ENCODE data around the gene USHBP1. TPM values are rescaled to one million over a fixed set of nuclear protein-coding genes. Genes with fewer than 3 reads are reported as not detected.

Gene USHBP1
- total RNA-seq, 4 donors from 2014 or later, result 0.70 to 4.8 (median 0.73) TPM; not detected in 1

DNA sequence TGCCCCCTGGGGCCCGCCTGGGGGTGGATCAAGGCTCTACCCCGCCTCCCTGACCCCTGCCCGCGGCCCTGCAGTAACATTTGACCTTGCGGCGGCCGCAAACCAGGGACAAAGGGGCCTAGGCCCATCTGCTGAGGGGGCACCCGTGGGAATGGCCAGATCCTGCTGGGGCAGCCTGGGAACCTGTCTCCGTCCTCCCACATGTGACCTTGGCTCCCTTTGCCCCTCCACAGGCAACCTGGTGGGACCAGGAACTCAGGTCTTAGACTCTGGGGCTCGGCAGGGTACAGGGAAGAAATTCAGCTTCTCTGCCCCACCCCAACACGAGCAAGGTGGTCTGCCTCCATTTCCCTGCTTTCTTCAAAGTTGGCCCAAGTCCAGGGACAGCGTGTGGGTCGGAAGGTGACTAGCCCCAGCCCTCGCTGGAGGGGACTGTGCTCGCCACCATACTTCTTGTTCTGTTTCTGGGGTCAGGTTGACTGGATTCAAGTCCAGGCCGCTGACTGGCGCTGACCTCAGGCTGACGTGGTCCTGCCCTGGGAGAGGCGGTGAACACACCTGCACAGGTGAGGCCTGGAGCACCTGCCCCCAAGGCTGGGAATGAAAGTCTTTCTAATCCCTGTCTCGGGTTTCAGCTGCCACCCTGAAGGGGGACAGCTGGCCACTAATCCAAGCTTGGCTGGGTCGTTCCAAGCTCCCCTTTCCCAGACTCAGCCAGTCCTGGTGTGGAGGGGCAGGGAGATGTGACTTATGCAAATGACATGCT lies 16.4 kb downstream of the USHBP1 start:
- Histone ChIP-seq H3K4me1 (peaks cover 17 to 61% (median 30%) of the 10 kb centered on the region in 3 donors), H3K36me3 (no peaks in the 10 kb centered on the region), H3K27me3 (no peaks in the 10 kb centered on the region), H3K4me3 (no peak overlapping the region), H3K9me3 (no peaks in the 10 kb centered on the region), H3K27ac (peak overlapping the region; percentile 42 to 94 (median 80))
- TF ChIP-seq, protein P1, sequence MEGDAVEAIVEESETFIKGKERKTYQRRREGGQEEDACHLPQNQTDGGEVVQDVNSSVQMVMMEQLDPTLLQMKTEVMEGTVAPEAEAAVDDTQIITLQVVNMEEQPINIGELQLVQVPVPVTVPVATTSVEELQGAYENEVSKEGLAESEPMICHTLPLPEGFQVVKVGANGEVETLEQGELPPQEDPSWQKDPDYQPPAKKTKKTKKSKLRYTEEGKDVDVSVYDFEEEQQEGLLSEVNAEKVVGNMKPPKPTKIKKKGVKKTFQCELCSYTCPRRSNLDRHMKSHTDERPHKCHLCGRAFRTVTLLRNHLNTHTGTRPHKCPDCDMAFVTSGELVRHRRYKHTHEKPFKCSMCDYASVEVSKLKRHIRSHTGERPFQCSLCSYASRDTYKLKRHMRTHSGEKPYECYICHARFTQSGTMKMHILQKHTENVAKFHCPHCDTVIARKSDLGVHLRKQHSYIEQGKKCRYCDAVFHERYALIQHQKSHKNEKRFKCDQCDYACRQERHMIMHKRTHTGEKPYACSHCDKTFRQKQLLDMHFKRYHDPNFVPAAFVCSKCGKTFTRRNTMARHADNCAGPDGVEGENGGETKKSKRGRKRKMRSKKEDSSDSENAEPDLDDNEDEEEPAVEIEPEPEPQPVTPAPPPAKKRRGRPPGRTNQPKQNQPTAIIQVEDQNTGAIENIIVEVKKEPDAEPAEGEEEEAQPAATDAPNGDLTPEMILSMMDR (IDR thresholded peaks at IDR 0.05), result no peak
- TF ChIP-seq POLR2A (IDR thresholded peaks at IDR 0.05), result no peak
- DNase-seq, result no peak
- intact Hi-C loops (cut with DNase I), result no loop called here
- 69 to 71% methylated on average over 14 to 15 of the region's 21 CpGs for WGBS, 2 donors

DNA sequence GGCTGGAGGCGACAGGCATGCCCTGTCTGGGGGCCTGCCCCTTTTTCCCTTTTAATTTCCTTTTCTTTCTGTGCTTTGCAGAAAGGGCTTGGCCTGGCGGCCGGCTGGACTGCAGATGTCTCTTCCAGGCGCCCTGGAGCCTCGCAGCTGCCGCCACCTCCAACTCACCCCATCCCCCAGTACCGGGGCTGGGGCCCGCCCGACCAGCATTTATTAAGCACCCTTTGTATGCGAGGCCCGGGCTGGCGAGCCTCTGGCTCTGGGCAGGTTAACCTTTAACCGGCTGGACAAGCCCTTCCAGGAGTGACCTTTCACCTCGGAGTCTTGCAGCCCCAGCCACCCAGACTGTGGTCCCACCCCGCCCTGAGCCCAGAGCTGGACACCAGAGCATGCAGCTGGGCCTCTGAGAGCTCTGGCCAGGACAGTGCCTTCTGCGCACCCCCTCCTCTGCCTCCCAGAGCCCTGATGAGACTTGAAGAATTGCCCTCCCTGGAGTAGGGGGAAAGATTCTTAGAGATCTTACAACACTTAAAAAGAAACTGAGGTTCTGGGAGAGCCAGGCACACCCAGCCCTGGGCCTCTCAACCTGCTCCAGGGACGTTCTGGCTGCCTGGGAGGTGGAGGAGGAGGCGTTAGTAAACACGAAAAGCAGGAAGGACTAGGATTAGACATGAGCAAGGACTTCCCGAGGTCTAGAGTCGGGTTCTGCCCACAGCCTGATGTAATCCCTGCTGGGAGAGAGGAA lies 17.7 kb downstream of the USHBP1 start:
- Histone ChIP-seq H3K27ac (peak overlapping the region; percentile 90 to 94 (median 92)), H3K27me3 (no peaks in the 10 kb centered on the region), H3K9me3 (no peaks in the 10 kb centered on the region), H3K4me3 (peak overlapping the region; percentile 81 to 95 (median 90)), H3K4me1 (peaks cover 23 to 74% (median 38%) of the 10 kb centered on the region in 3 donors), H3K36me3 (no peaks in the 10 kb centered on the region)
- no peak for DNase-seq
- TF ChIP-seq POLR2A (IDR thresholded peaks at IDR 0.05), result no peak
- TF ChIP-seq, protein P1 (IDR thresholded peaks at IDR 0.05), result no peak
- intact Hi-C loops (cut with DNase I), result no loop called here
- WGBS, 2 donors, result 7 to 15% methylated on average over 11 to 12 of the region's 21 CpGs

DNA sequence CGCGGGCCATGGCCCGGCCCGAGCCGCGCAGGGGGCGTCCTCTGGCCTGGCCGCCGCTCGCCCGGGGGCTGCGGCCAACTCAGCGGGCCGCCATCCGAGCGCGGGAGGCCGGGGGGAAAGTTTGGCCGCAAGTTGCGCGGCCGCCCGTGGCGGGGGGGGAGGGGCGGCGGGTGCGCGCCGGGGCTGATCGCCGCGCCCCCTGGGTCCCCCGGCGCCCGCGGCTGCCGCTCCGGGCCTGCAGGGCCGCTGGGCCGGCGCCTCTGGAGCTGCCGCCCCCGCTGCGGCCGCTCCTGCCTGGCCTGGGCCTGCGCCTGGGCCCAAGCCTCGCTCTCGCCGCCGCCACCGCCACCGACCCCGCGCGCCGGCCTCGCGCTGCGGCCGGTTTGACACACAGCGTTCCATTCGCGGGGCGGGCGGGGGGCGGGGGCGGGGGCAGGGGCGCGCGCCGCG lies 19.0 kb downstream of the USHBP1 start, which contains the start of gene NR2F6:
TSS of gene NR2F6 (minus strand) at position 385 of the 450 bp plus-strand sequence. CDS start 699 bp downstream, outside the sequence.
- intact Hi-C loops (cut with DNase I), result no loop called here
- H3K36me3 ChIP-seq, result peaks cover 0 to 9% (median 0%) of the 10 kb centered on the region in 3 donors

DNA sequence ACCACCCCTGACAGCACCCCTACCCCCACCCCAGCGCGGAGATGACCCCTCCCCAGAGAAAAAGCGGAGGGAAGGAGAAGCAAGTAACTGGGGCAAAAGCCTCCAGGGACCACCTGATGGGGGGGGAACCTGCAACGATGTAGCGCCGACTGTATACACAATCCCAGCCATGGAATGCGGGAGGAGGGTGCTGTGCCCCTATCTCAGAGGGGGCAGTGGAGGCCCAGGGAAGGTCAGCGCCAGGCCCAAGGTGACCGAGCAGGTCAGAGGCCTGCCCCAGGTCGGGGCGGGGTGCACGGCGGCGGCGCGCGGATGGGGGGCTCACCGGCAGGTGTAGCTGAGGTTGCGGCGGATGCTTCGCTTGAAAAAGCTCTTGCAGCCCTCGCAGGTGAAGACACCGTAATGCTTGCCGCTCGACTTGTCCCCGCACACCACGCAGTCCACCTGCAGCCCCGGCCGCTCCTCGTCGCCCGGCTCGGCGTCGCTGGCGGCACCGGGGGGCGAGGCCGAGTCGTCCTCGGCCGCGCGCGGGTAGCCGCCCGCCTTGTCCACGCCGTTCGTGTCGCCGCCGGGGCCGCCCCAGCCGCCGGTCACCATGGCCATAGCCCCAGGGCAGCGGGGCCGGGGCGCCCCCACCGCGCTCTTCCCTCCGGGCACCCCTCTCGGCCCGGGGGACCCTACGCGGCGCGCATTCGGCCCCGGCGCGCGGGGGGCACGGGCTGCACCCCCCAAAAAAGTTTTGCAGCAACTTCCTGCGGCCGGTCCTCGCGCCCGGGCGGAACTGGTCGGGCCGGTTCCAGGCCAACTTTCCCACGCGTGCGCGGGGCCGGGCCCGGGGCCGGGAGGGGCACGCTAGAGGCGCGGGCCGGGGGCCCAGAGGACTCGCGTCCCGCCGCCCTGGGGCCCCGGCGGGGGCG lies 19.7 kb downstream of the USHBP1 start:
- Histone ChIP-seq H3K4me1 (peaks cover 23 to 85% (median 41%) of the 10 kb centered on the region in 3 donors), H3K9me3 (no peaks in the 10 kb centered on the region), H3K36me3 (peaks cover 0 to 15% (median 0%) of the 10 kb centered on the region in 3 donors), H3K27me3 (no peaks in the 10 kb centered on the region), H3K4me3 (peak overlapping the region; percentile 81 to 95 (median 90)), H3K27ac (peak overlapping the region; percentile 88 to 94 (median 92))
- DNase-seq, result no peak
- TF ChIP-seq, protein P1 (IDR thresholded peaks at IDR 0.05), result no peak
- TF ChIP-seq POLR2A (IDR thresholded peaks at IDR 0.05), result no peak
- intact Hi-C loops (cut with DNase I), result no loop called here
- 8% methylated on average over 4 of the region's 100 CpGs; no CpG with 5 or more reads in 1 of the 2 donors for WGBS, 2 donors

More for the DNA sequence above, 19.0 kb downstream of the USHBP1 start, which contains the start of gene NR2F6:
- Histone ChIP-seq H3K4me1 (peaks cover 23 to 87% (median 41%) of the 10 kb centered on the region in 3 donors), H3K27ac (peak within 1 kb of the TSS; percentile 90 to 94 (median 92)), H3K27me3 (no peaks in the 10 kb centered on the region), H3K4me3 (peak within 1 kb of the TSS; percentile 81 to 95 (median 90)), H3K9me3 (no peaks in the 10 kb centered on the region)
- no CpG with 5 or more reads among the region's 72 CpGs for WGBS, 2 donors
- no peak for DNase-seq
- TF ChIP-seq, protein P1 (IDR thresholded peaks at IDR 0.05), result no peak
- peak in 1 of 4 donors; percentile 20 for TF ChIP-seq POLR2A (IDR thresholded peaks at IDR 0.05)
